IMR-90 (cell line): Measurements from ENCODE around the gene NDUFAF4. TPM values are rescaled to one million over a fixed set of nuclear protein-coding genes. Genes with fewer than 3 reads are reported as not detected.

Experiments used
- ATAC-seq: fragments of 200-7000 bp; cut with Tn5 transposase; 2 replicates; pipeline ENCODE4 v1.9.1; 2020; ENCODE audit warnings: low read depth, mild to moderate bottlenecking, moderate library complexity
- BruUV-seq: library from RNA; stranded (reverse); fragments of 400-500 nt; replicated peaks from 2 replicates; lab custom pipeline; 2021; lab: Mats Ljungman, UMichigan
- CTCF ChIA-PET: fragments of 300-600 bp; formaldehyde crosslinking; extraction: SDS; loops from one replicate; lab custom pipeline; 2021; ENCODE audit warnings: antibody characterized with exemption; lab: Yijun Ruan, JAX
- POLR2A ChIA-PET: fragments of 300-600 bp; sonication (Branson Sonifier 250); formaldehyde crosslinking; loops from one replicate; lab custom pipeline; 2022; ENCODE audit warnings: antibody characterized with exemption; ENCODE audit not compliant: unreplicated experiment; lab: Charles Lee
- DNase-seq: peaks from one replicate; pipeline ENCODE4 v3.0.0; 2013
- H2AFZ ChIP-seq: replicated peaks from 2 replicates; pipeline ENCODE3; 2013; ENCODE audit warnings: low read length, mild to moderate bottlenecking; ENCODE audit not compliant: poor library complexity
- H2AK5ac ChIP-seq: 2 replicates; pipeline ENCODE4 v1.6.1; 2013; ENCODE audit warnings: low read depth, low read length, inconsistent platforms
- H2AK9ac ChIP-seq: replicated peaks from 2 replicates; pipeline ENCODE3; 2013; ENCODE audit warnings: mild to moderate bottlenecking, low read depth, low read length, moderate library complexity; ENCODE audit not compliant: poor library complexity
- H2BK120ac ChIP-seq: 2 replicates; pipeline ENCODE4 v1.6.1; 2013; ENCODE audit warnings: low read depth, low read length, inconsistent platforms
- H2BK15ac ChIP-seq: 3 replicates; pipeline ENCODE4 v1.6.1; 2013; ENCODE audit warnings: low read depth, low read length, inconsistent platforms
- H2BK20ac ChIP-seq: 2 replicates; pipeline ENCODE4 v1.6.1; 2013; ENCODE audit warnings: low read depth, mild to moderate bottlenecking, inconsistent platforms, low read length, moderate library complexity
- H2BK5ac ChIP-seq: 2 replicates; pipeline ENCODE4 v1.6.1; 2013; ENCODE audit warnings: mild to moderate bottlenecking, low read depth, low read length, inconsistent platforms; ENCODE audit not compliant: poor library complexity, severe bottlenecking
- H3K14ac ChIP-seq: replicated peaks from 2 replicates; pipeline ENCODE4 v1.6.1; 2013; ENCODE audit warnings: low read depth, low read length, inconsistent platforms
- H3K18ac ChIP-seq: 2 replicates; pipeline ENCODE4 v1.6.1; 2013; ENCODE audit warnings: low read depth, low read length, control low read depth
- H3K23ac ChIP-seq: 2 replicates; pipeline ENCODE4 v1.6.1; 2013; ENCODE audit warnings: low read depth, low read length, inconsistent platforms
- H3K27ac ChIP-seq: 2 replicates; pipeline ENCODE4 v1.5.1; 2013; ENCODE audit warnings: mild to moderate bottlenecking, control low read depth, low read length; ENCODE audit not compliant: insufficient read depth
- H3K27me3 ChIP-seq: 2 replicates; pipeline ENCODE4 v1.6.1; 2013; ENCODE audit warnings: low read length; ENCODE audit not compliant: control insufficient read depth, insufficient read depth
- H3K36me3 ChIP-seq: 2 replicates; pipeline ENCODE4 v1.6.1; 2013; ENCODE audit warnings: low read length, mixed read lengths; ENCODE audit not compliant: control insufficient read depth, insufficient read depth
- H3K4ac ChIP-seq: 2 replicates; pipeline ENCODE4 v1.6.1; 2013; ENCODE audit warnings: low read depth, low read length, inconsistent platforms
- H3K4me1 ChIP-seq: 2 replicates; pipeline ENCODE4 v1.6.1; 2013; ENCODE audit warnings: low read length, mixed read lengths; ENCODE audit not compliant: control insufficient read depth, insufficient read depth
- H3K4me2 ChIP-seq: 2 replicates; pipeline ENCODE4 v1.6.1; 2013; ENCODE audit warnings: low read depth, mild to moderate bottlenecking, control low read depth, low read length, moderate library complexity
- H3K4me3 ChIP-seq: 2 replicates; pipeline ENCODE4 v1.5.1; 2013; ENCODE audit warnings: low read depth, mild to moderate bottlenecking, control low read depth, low read length, moderate library complexity; ENCODE audit not compliant: insufficient read depth
- H3K56ac ChIP-seq: 2 replicates; pipeline ENCODE4 v1.6.1; 2013; ENCODE audit warnings: low read length, inconsistent platforms; ENCODE audit not compliant: insufficient read depth; ENCODE audit errors: extremely low read depth
- H3K79me1 ChIP-seq, 2 experiments: 2 replicates each; pipeline ENCODE4 v1.6.1; 2013; ENCODE audit warnings: low read length in 2 of 2, inconsistent platforms in 1 of 2, low read depth in 1 of 2
- H3K9ac ChIP-seq: 2 replicates; pipeline ENCODE4 v1.6.1; 2013; ENCODE audit warnings: low read depth, low read length, control low read depth
- H3K9me1 ChIP-seq: 2 replicates; pipeline ENCODE4 v1.6.1; 2013; ENCODE audit warnings: low read length, inconsistent platforms; ENCODE audit not compliant: insufficient read depth
- H3K9me3 ChIP-seq: 2 replicates; pipeline ENCODE4 v1.6.1; 2013; ENCODE audit warnings: low read length; ENCODE audit not compliant: control insufficient read depth, insufficient read depth
- H4K20me1 ChIP-seq: 2 replicates; pipeline ENCODE4 v1.6.1; 2013; ENCODE audit warnings: low read length, inconsistent platforms; ENCODE audit not compliant: insufficient read depth
- H4K5ac ChIP-seq: 2 replicates; pipeline ENCODE4 v1.6.1; 2013; ENCODE audit warnings: mild to moderate bottlenecking, low read depth, low read length, control low read depth
- H4K8ac ChIP-seq, 2 experiments: 2 replicates each; pipeline ENCODE4 v1.6.1; 2013; ENCODE audit warnings: low read depth in 2 of 2, low read length in 2 of 2, control low read depth in 1 of 2, inconsistent platforms in 1 of 2
- H4K91ac ChIP-seq: 2 replicates; pipeline ENCODE4 v1.6.1; 2013; ENCODE audit warnings: low read depth, low read length, inconsistent platforms; ENCODE audit not compliant: insufficient read depth
- BHLHE40 ChIP-seq: fragments of 150-350 bp; IDR thresholded peaks from 2 replicates; pipeline ENCODE4 v1.6.1; 2016; ENCODE audit warnings: mild to moderate bottlenecking, low read depth, low read length
- CEBPB ChIP-seq: IDR thresholded peaks from 2 replicates; pipeline ENCODE4 v1.6.1; 2012; ENCODE audit warnings: low read depth, low read length, improper control_type of control experiment
- CHD1 ChIP-seq: IDR thresholded peaks from 2 replicates; pipeline ENCODE4 v1.6.1; 2012; ENCODE audit warnings: low read depth, low read length, improper control_type of control experiment
- FOS ChIP-seq: fragments of 150-350 bp; IDR thresholded peaks from 2 replicates; pipeline ENCODE4 v1.6.1; 2016; ENCODE audit warnings: low read depth, low read length
- MAFK ChIP-seq: IDR thresholded peaks from 2 replicates; pipeline ENCODE4 v1.6.1; 2012; ENCODE audit warnings: low read depth, low read length, improper control_type of control experiment
- MXI1 ChIP-seq: IDR thresholded peaks from 2 replicates; pipeline ENCODE4 v1.6.1; 2012; ENCODE audit warnings: low read depth, mild to moderate bottlenecking, low read length, moderate library complexity, borderline replicate concordance
- NFE2L2 ChIP-seq: fragments of 150-350 bp; IDR thresholded peaks from 2 replicates; pipeline ENCODE4 v1.6.1; 2016; ENCODE audit warnings: low read depth, mild to moderate bottlenecking, low read length
- POLR2A ChIP-seq: IDR thresholded peaks from 2 replicates; pipeline ENCODE4 v1.6.1; 2012; ENCODE audit warnings: mild to moderate bottlenecking, low read depth, low read length
- RFX5 ChIP-seq: IDR thresholded peaks from 2 replicates; pipeline ENCODE4 v1.8.0; 2012; ENCODE audit warnings: low read depth, mild to moderate bottlenecking, low read length, moderate library complexity
- SMC3 ChIP-seq: fragments of 150-350 bp; IDR thresholded peaks from 2 replicates; pipeline ENCODE4 v1.6.1; 2016; ENCODE audit warnings: low read depth, mild to moderate bottlenecking, antibody characterized with exemption, low read length, moderate library complexity
- USF2 ChIP-seq: fragments of 150-350 bp; IDR thresholded peaks from 2 replicates; pipeline ENCODE4 v1.6.1; 2017; ENCODE audit warnings: mild to moderate bottlenecking, antibody characterized with exemption, low read length, low read depth
- WGBS, 2 experiments: methylation state at CpG; one replicate each; pipeline versions ENCODE4 v1.1.5 to v1.1.7; 2013; ENCODE audit warnings: missing lambda C conversion rate in 2 of 2; ENCODE audit not compliant: insufficient read length in 1 of 2; ENCODE audit errors: extremely low coverage in 2 of 2; 5-methylcytosine and 5-hydroxymethylcytosine counted together
- dilution Hi-C: fragments of 300-500 bp; cut with HindIII; formaldehyde crosslinking; loops from one replicate; pipeline ENCODE4 v1.14.3; 2018; ENCODE audit warnings: low sequenced_read_pairs; ENCODE audit not compliant: unreplicated experiment
- in situ Hi-C: fragments of 300-500 bp; cut with MboI; formaldehyde crosslinking; loops from 3 replicates; pipeline ENCODE4 v1.14.3; 2019; ENCODE audit warnings: low sequenced_read_pairs, inconsistent platforms, mixed read lengths
- intact Hi-C: fragments of 100-400 bp; cut with micrococcal nuclease; formaldehyde crosslinking; loops from 2 replicates; pipeline ENCODE4 v1.10.0; 2022
- polyA plus RNA-seq, 3 experiments: library from polyadenylated mRNA; depleted of rRNA; stranded (reverse); fragments of >200 nt; gene quantifications; 2 replicates each; pipeline ENCODE4 v1.2.3, GENCODE V29; 2012; ENCODE audit warnings: low replicate concordance in 1 of 3
- total RNA-seq: library from RNA; depleted of rRNA; stranded (reverse); fragments of >200 nt; gene quantifications from 2 replicates; pipeline ENCODE4 v1.2.3, GENCODE V29; 2012
- TF ChIP-seq, protein P1 (sequence below): conservative IDR thresholded peaks from 2 replicates; pipeline ENCODE4 v1.5.1; 2012; ENCODE audit warnings: mild to moderate bottlenecking, low read depth, low read length, improper control_type of control experiment
- TF ChIP-seq, protein P2 (sequence below): fragments of 150-350 bp; IDR thresholded peaks from 2 replicates; pipeline ENCODE4 v1.6.1; 2016; ENCODE audit warnings: low read depth, mild to moderate bottlenecking, low read length, moderate library complexity, borderline replicate concordance

NDUFAF4 gene
- total and polyA plus RNA-seq, 2 of the 4 experiments (the other 2 are of a cell fraction) = 6.3 to 13.4 TPM

DNA sequence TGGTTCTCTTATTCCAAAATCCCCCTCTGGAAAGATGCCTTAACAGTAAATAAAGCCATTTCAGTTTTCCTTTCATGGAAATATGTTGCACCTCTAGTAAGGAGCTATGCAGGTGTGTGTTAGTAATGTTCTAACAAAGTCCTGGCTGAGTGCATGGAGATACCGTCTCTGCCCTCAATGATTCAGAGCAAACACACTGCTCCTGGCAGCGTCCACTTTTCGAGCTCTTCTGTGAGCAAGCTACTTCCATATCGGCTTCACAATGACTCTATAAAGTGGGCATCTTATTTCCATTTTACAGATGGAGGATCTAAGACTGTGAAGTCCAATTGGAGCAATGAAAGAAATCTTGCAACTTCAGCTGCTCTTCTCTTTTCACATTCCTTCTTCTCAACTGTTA is 30.0 kb upstream of the NDUFAF4 start:
- Histone ChIP-seq H2AFZ (no peak overlapping the region), H3K23ac (no peak overlapping the region), H3K9me1 (no peaks in the 10 kb centered on the region), H4K91ac (no peak overlapping the region), H3K36me3 (no peaks in the 10 kb centered on the region), H3K4me1 (no peaks in the 10 kb centered on the region), H3K4ac (no peak overlapping the region), H2AK5ac (no peak overlapping the region), H3K79me1 (no peaks in the 10 kb centered on the region), H3K56ac (no peak overlapping the region), H2BK15ac (no peak overlapping the region), H4K5ac (no peak overlapping the region), H3K27ac (no peak overlapping the region), H2AK9ac (no peak overlapping the region), H4K8ac (no peak overlapping the region), H3K4me2 (no peak overlapping the region), H2BK5ac (no peak overlapping the region), H3K4me3 (no peak overlapping the region), H2BK120ac (no peak overlapping the region), H3K14ac (no peak overlapping the region), H3K9me3 (no peaks in the 10 kb centered on the region), H3K18ac (no peak overlapping the region), H2BK20ac (no peak overlapping the region), H3K27me3 (peaks cover 26% of the 10 kb centered on the region), H3K9ac (no peak overlapping the region), H4K20me1 (no peaks in the 10 kb centered on the region)
- BruUV-seq = no TSS peak
- CTCF ChIA-PET = no interaction called here
- intact Hi-C loops (no loop called here), in situ Hi-C loops (no loop called here), dilution Hi-C loops (no loop called here)
- WGBS, 2 experiments = no CpG with 5 or more reads among the region's 4 CpGs
- POLR2A ChIA-PET = no interaction called here
- DNase-seq (no peak), ATAC-seq (no peak)
- TF ChIP-seq, protein P1, sequence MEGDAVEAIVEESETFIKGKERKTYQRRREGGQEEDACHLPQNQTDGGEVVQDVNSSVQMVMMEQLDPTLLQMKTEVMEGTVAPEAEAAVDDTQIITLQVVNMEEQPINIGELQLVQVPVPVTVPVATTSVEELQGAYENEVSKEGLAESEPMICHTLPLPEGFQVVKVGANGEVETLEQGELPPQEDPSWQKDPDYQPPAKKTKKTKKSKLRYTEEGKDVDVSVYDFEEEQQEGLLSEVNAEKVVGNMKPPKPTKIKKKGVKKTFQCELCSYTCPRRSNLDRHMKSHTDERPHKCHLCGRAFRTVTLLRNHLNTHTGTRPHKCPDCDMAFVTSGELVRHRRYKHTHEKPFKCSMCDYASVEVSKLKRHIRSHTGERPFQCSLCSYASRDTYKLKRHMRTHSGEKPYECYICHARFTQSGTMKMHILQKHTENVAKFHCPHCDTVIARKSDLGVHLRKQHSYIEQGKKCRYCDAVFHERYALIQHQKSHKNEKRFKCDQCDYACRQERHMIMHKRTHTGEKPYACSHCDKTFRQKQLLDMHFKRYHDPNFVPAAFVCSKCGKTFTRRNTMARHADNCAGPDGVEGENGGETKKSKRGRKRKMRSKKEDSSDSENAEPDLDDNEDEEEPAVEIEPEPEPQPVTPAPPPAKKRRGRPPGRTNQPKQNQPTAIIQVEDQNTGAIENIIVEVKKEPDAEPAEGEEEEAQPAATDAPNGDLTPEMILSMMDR = no peak
- TF ChIP-seq NFE2L2 = no peak
- TF ChIP-seq SMC3 = no peak
- TF ChIP-seq MAFK = no peak
- TF ChIP-seq, protein P2, sequence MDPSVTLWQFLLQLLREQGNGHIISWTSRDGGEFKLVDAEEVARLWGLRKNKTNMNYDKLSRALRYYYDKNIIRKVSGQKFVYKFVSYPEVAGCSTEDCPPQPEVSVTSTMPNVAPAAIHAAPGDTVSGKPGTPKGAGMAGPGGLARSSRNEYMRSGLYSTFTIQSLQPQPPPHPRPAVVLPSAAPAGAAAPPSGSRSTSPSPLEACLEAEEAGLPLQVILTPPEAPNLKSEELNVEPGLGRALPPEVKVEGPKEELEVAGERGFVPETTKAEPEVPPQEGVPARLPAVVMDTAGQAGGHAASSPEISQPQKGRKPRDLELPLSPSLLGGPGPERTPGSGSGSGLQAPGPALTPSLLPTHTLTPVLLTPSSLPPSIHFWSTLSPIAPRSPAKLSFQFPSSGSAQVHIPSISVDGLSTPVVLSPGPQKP = no peak
- no peak for TF ChIP-seq CHD1
- no peak for TF ChIP-seq USF2
- TF ChIP-seq MXI1 = no peak
- no peak for TF ChIP-seq RFX5
- TF ChIP-seq CEBPB = no peak
- no peak for TF ChIP-seq POLR2A
- TF ChIP-seq BHLHE40 = no peak
- no peak for TF ChIP-seq FOS
